ENCODE results near the gene ETS2. TPM values are rescaled to one million over a fixed set of nuclear protein-coding genes. Genes with fewer than 3 reads are reported as not detected.

The ETS2 gene
- total and polyA plus RNA-seq, 2 experiments from 2014 or later = 19.5 to 36.8 TPM

DNA sequence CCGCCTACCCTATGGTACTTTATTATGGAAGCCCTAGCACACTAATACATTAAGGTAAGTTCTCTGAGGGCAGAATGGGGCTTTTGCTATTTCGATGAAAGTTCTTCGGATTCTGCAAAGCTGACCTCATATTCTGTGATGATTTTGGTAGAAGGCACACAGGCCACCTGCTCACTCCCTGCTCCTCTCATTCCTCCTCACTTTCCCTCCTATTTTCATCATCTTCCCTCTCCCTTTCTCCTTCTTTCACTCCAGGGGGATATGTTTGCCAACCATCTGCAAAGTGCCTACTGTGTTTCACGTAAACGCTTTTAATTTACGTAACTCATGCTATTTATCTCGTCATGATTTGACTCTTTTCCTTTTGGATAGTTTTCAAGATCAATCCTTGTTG is 45.0 kb upstream of the ETS2 start (continued):
- TF ChIP-seq, protein P1, sequence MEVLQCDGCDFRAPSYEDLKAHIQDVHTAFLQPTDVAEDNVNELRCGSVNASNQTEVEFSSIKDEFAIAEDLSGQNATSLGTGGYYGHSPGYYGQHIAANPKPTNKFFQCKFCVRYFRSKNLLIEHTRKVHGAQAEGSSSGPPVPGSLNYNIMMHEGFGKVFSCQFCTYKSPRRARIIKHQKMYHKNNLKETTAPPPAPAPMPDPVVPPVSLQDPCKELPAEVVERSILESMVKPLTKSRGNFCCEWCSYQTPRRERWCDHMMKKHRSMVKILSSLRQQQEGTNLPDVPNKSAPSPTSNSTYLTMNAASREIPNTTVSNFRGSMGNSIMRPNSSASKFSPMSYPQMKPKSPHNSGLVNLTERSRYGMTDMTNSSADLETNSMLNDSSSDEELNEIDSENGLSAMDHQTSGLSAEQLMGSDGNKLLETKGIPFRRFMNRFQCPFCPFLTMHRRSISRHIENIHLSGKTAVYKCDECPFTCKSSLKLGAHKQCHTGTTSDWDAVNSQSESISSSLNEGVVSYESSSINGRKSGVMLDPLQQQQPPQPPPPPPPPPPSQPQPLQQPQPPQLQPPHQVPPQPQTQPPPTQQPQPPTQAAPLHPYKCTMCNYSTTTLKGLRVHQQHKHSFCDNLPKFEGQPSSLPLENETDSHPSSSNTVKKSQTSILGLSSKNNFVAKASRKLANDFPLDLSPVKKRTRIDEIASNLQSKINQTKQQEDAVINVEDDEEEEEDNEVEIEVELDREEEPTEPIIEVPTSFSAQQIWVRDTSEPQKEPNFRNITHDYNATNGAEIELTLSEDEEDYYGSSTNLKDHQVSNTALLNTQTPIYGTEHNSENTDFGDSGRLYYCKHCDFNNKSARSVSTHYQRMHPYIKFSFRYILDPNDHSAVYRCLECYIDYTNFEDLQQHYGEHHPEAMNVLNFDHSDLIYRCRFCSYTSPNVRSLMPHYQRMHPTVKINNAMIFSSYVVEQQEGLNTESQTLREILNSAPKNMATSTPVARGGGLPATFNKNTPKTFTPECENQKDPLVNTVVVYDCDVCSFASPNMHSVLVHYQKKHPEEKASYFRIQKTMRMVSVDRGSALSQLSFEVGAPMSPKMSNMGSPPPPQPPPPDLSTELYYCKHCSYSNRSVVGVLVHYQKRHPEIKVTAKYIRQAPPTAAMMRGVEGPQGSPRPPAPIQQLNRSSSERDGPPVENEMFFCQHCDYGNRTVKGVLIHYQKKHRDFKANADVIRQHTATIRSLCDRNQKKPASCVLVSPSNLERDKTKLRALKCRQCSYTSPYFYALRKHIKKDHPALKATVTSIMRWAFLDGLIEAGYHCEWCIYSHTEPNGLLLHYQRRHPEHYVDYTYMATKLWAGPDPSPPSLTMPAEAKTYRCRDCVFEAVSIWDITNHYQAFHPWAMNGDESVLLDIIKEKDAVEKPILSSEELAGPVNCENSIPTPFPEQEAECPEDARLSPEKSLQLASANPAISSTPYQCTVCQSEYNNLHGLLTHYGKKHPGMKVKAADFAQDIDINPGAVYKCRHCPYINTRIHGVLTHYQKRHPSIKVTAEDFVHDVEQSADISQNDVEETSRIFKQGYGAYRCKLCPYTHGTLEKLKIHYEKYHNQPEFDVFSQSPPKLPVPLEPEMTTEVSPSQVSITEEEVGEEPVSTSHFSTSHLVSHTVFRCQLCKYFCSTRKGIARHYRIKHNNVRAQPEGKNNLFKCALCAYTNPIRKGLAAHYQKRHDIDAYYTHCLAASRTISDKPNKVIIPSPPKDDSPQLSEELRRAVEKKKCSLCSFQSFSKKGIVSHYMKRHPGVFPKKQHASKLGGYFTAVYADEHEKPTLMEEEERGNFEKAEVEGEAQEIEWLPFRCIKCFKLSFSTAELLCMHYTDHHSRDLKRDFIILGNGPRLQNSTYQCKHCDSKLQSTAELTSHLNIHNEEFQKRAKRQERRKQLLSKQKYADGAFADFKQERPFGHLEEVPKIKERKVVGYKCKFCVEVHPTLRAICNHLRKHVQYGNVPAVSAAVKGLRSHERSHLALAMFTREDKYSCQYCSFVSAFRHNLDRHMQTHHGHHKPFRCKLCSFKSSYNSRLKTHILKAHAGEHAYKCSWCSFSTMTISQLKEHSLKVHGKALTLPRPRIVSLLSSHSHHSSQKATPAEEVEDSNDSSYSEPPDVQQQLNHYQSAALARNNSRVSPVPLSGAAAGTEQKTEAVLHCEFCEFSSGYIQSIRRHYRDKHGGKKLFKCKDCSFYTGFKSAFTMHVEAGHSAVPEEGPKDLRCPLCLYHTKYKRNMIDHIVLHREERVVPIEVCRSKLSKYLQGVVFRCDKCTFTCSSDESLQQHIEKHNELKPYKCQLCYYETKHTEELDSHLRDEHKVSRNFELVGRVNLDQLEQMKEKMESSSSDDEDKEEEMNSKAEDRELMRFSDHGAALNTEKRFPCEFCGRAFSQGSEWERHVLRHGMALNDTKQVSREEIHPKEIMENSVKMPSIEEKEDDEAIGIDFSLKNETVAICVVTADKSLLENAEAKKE (CRISPR knock-in tag; IDR thresholded peaks at IDR 0.05) = no peak
- TF ChIP-seq ZNF331 (CRISPR knock-in tag; IDR thresholded peaks at IDR 0.05; ENCODE audit: low read depth) (no peak), ZNF114 (CRISPR knock-in tag; IDR thresholded peaks at IDR 0.05) (no peak), EZH2phosphoT487 (IDR thresholded peaks at IDR 0.05; ENCODE audit: unreplicated experiment) (no peak), CTCF (conservative IDR thresholded peaks at IDR 0.05; ENCODE audit: low read depth in 2 of 2) (no peak), CREB1 (CRISPR knock-in tag; IDR thresholded peaks at IDR 0.05; ENCODE audit: low read depth) (no peak), POLR2AphosphoS5 (IDR thresholded peaks at IDR 0.05; ENCODE audit: low read depth) (no peak)
- TF ChIP-seq, protein P2, sequence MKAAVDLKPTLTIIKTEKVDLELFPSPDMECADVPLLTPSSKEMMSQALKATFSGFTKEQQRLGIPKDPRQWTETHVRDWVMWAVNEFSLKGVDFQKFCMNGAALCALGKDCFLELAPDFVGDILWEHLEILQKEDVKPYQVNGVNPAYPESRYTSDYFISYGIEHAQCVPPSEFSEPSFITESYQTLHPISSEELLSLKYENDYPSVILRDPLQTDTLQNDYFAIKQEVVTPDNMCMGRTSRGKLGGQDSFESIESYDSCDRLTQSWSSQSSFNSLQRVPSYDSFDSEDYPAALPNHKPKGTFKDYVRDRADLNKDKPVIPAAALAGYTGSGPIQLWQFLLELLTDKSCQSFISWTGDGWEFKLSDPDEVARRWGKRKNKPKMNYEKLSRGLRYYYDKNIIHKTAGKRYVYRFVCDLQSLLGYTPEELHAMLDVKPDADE (IDR thresholded peaks at IDR 0.05) = no peak

Data from GM23338 (cell line).